A673 (cell line): Measurements from ENCODE around the gene TMEM63B.

Source experiments
- CTCF ChIP-seq: fragments of 300-800, 200-600 bp; sonication (generic); conservative IDR thresholded peaks from 2 replicates; pipeline ENCODE4 v1.5.1; 2017; ENCODE audit warnings: low read depth, mild to moderate bottlenecking, antibody characterized with exemption, low read length, moderate library complexity, mixed read lengths
- EZH2 ChIP-seq: fragments of 200-600 bp; sonication (generic); IDR thresholded peaks from 2 replicates; pipeline ENCODE4 v1.6.1; 2017; ENCODE audit warnings: borderline replicate concordance, low read depth, mild to moderate bottlenecking, mixed read lengths, antibody characterized with exemption, low read length; ENCODE audit not compliant: poor library complexity, severe bottlenecking

- TF ChIP-seq CTCF, result no peak
- TF ChIP-seq EZH2, result no peak
Observed at GRCh38 chr6:44131892-44132291, 4.5 kb downstream of the TMEM63B start.
